Activated T-cell treated with anti-CD3 and anti-CD28 coated beads for 1 hour (primary cell): ENCODE results near the gene SH2B3.
"Not testable (repeated sequence)": the region's sequence is repeated elsewhere in the genome, so short reads cannot be mapped to it uniquely, and the experiment has no call there.

Source experiments
- DNase-seq: peaks from one replicate; pipeline ENCODE4 v3.0.0-alpha.2; 2020; ENCODE audit warnings: low read depth

Gene SH2B3

GRCh38 chr12:111387747-111388323, 17.9 kb upstream of the SH2B3 start:
- DNase-seq = no peak

DNA sequence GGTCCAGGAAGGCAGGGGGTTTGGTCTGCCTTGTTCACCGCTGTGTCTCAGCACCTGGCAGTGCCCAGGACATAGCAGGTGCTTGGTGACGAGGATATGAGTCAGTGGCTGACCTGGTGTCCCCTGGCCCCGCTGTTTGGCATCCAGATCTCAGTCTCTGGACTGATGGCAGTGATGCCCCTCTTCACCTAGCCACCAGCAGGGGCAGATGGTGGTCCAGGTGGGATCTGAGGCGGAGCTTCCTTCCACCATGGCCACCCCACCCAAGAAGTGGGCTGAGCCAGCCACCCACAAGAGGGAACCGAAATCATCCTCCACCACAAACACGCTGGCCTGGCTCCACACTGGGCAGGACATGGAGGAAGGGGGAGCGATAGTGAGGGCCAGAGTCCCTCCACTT, 16.1 kb upstream of the SH2B3 start:
- DNase-seq = no peak

DNA sequence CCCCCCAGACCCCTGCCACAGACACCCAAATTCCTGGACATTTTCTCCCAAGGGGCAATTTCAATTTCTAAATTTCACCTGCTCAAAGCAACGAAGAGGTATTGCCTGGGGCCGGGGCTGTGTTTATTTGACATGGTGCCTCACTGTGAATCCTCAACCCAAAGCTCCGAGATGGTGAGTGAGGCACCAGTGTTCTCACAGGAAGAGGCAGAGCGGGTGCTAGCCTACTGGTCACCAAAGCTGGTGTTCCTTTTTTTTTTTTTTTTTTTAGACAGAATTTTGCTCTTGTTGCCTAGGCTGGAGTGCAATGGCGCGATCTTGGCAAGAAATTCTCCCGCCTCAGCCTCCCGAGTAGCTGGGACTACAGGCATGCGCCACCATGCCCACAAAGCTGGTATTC, 14.8 kb upstream of the SH2B3 start:
- DNase-seq = no peak

GRCh38 chr12:111393700-111394300, 11.9 kb upstream of the SH2B3 start:
- DNase-seq = no peak

- no peak for DNase-seq
Measured at GRCh38 chr12:111394480-111394879, 11.2 kb upstream of the SH2B3 start.

- DNase-seq = no peak
Measured at GRCh38 chr12:111395336-111396187, 10.2 kb upstream of the SH2B3 start.

DNA sequence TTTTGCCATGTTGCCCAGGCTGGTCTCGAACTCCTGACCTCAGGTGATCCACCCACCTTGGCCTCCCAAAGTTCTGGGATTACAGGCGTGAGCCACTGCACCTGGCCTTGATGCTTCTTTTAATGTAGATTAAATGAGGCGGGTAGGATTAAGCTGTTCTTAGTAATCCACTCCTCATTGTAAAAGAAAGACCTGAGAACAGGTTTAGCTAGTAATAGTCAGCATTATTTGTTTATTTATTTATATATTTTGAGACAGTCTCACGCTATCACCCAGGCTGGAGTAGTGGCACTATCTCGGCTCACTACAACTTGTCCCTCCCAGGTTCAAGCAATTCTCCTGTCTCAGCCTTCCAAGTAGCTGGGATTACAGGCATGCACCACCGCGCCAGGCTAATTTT, 9.5 kb upstream of the SH2B3 start:
- not testable (repeated sequence) for DNase-seq

DNA sequence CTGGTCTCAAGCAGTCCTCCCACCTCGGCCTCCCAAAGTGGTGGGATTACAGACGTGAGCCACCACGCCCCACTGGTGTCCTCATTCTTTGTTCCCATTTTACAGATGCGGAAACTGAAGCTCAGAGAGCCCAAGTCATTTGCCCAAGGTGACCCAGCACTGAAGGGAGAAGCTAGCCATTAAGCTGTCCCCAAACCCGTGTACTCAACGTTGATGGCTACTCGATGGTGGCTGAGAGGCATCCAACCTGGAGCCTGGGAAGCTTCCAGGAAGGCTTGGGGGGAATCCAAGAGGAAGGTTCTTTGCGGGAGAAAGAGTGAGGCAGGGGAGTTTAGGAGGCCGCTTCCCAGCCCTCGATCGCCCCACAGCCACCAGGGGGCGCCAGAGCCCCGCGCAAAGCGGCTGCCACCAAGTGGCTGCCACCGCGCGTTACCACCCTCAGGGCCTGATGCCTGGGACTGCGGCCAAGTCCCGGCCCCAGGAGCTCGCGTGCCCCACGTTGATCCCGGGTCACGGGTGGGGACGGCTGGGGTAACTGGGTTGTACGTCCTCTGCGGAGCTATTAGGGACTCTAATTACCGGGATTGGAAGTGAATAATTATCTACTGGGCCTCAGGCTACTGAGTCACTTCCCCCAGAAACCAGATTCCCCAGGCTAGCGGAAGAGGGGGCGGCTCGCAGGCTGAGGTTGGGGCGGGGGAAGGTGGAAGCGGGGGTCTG, 8.8 kb upstream of the SH2B3 start:
- peak; percentile 90 for DNase-seq

- no peak for DNase-seq
Measured at GRCh38 chr12:111398530-111398929, 7.2 kb upstream of the SH2B3 start.

DNA sequence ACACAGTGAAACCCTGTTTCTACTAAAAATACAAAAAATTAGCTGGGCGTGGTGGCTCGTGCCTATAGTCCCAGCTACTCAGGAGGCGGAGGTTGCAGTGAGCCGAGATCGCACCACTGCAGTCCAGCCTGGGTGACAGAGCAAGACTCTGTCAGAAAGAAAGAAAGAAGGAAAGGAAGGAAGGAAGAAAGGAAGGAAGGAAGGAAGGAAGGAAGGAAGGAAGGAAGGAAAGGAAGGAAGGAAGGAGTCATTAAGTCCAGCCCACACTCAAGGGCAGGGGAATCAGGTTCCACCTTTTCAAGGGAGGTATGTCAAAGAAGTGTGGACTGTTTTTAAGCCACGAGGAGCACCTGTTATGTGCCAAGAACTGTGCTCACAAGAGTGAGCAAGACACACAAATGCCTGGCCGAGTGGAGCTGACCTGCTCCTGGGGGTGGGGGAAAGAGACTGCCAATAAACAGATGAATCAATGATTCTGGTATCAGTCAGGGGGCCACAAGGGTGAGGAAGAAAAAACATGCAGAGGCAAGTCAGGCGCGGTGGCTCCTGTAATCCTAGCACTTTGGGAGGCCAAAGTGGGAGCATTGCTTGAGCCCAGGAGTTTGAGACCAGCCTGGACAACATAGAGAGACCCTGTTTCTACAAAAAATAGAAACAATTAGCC, 5.8 kb upstream of the SH2B3 start:
- not testable (repeated sequence) for DNase-seq

GRCh38 chr12:111401167-111401605, 4.5 kb upstream of the SH2B3 start:
- DNase-seq = no peak

DNA sequence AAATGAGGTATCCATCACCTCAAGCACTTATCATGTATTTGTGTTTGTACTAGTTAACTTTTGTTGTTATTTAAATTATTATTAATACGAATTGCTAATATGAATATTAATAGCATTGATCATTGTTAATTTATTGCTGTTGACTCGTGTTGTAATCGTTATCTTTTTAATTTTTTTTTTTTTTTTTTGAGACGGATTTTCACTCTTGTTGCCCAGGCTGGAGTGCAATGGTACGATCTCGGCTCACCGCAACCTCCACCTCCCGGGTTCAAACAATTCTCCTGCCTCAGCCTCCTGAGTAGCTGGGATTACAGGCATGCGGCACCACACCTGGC, 3.3 kb upstream of the SH2B3 start:
- DNase-seq = not testable (repeated sequence)

DNA sequence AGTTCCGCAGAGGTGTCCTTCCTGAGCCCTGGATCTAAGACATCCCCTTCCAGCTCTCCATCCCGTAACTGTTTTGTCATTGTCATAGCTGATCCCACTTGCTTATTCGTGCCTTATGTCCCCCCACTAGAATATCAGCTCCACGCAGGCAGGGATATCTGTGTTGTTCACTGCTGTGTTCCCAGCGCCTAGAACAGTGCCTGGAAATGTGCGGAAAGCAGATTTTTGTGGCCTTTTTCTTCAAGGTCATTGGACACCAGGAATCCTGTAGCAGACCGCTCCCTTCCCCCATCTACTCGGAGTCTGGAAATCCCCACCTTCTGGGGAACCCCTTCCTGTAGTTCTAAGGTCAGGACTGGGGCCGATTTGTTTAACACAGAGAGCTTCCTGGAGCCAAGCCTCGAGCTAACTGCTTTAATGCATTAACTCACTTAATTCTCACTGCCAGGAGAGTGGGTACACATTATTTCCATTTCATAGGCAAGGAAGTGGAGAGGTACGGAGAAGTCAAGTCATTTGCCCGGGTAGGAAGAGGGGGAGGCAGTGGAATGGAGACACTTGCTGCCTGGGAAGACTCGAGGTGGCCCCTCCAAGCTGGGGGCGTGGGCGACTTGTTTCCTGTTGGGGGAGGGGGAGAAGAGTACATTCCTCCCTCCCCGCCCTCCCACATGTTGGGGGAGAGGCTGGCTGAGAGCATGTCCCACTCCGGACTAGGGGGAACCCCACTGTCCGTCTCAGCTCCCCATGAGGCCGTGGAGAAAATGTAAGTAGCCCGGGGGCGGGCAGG, 1.2 kb upstream of the SH2B3 start:
- DNase-seq = peak; percentile 51

- DNase-seq = peak; percentile 98
Measured at GRCh38 chr12:111405149-111405858, 419 bp upstream of the SH2B3 start.

DNA sequence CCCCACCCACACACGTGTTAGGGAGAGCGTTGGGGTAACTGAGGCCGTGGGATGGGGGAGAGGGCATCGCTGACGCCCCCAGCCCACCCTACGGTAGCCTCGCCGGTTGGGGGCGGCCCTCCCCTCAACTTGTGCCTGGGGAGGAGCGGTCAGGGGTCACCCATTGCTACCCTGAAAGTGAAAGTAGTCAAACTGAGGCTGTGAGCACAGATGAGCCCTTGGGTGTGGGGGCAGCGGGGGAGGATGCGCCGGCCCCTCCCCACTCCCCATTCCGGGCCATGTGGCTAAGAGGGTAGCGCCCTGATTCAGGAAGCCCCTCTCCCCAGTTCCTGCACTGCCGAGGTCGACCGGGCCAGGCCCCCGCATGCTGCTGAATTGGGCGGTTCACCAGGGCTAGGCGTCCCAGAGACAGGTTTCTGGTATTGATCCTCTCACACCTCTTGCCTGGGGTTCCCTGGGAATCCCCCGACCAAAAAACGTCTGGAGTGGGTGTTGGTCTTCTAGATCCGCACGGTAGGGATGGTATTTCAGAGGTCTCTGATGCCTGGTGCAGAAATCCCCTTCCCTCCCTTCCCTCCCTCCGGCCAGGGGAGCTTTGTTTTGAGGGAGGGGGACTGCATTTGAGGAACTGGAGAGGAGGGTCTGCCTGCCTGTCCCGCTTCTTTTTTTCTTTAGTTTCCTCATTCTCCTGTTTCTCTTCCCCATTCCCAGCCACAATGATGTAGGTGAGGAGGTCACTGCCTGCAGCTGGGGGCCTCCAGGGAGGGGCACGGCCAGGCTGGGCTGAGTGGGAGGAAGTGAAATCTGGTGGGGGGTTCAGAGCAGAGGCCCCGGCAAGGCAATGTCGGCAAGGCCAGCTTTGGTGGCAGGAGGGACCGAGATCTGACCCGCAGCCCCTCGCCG, 1.0 kb downstream of the SH2B3 start:
- no peak for DNase-seq

GRCh38 chr12:111407377-111408115, 1.8 kb downstream of the SH2B3 start:
- no peak for DNase-seq

- DNase-seq = no peak
Measured at GRCh38 chr12:111408116-111408440, 2.4 kb downstream of the SH2B3 start.

DNA sequence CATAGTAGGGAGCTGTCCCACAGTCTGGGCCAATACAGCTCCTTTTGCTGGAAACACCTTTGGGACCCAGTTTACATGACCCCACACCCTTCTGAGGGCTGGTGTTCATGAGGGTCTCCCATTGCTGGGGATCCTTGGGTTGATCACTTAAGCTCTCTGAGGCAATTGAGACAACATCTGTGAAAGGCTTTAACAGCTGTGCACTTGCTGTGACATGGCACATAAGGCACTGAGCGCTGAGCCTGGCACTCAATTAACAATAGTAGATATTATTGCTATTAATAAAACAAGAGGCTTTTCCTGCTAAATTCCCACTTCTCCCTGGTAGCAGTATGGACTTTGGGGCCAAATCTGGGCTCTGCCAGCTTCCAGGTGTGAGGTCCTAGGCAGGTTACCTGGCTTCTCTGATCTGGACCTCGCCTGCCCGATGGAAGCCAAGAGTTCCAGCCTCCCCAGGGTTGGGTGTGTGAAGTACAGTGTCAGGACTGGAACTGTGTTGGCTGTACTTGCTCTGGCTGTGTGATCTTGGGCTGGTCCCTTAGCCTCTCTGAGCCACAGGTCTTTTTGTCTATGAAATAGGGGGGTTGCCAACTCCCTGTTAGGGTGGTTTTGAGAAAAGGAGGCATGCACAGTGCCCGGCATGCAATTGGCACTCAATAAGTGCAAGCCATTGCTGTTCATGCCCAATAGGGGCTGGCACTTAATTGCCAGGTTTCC, 3.1 kb downstream of the SH2B3 start:
- DNase-seq = no peak
